GM20000 (cell line): ENCODE results near the gene PLA2G6.

Experiments used
- DNase-seq: peaks from one replicate; pipeline ENCODE4 v3.0.0; 2012; ENCODE audit warnings: low spot score
- TF ChIP-seq, protein P1 (sequence below): IDR thresholded peaks from 2 replicates; pipeline ENCODE4 v1.5.1; 2012; ENCODE audit warnings: mild to moderate bottlenecking, control low read depth; ENCODE audit errors: extremely low read depth, missing control alignments

The PLA2G6 gene

DNA sequence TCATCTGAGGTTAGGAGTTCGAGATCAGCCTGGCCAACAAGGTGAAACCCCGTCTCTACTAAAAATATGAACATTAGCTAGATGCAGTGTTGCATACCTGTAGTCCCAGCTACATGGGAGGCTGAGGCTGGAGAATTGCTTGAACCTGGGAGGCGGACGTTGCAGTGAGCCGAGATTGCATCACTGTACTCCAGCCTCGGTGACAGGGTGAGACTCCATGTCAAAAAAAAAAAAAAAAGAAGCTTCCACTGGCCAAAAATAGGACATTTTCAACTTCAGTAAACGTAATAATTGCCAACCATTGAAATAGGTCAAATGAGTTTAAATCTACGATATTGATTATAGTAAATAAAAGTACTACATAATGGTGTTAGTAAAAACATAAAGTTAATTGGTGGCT lies 78.0 kb downstream of the PLA2G6 start:
- TF ChIP-seq, protein P1, sequence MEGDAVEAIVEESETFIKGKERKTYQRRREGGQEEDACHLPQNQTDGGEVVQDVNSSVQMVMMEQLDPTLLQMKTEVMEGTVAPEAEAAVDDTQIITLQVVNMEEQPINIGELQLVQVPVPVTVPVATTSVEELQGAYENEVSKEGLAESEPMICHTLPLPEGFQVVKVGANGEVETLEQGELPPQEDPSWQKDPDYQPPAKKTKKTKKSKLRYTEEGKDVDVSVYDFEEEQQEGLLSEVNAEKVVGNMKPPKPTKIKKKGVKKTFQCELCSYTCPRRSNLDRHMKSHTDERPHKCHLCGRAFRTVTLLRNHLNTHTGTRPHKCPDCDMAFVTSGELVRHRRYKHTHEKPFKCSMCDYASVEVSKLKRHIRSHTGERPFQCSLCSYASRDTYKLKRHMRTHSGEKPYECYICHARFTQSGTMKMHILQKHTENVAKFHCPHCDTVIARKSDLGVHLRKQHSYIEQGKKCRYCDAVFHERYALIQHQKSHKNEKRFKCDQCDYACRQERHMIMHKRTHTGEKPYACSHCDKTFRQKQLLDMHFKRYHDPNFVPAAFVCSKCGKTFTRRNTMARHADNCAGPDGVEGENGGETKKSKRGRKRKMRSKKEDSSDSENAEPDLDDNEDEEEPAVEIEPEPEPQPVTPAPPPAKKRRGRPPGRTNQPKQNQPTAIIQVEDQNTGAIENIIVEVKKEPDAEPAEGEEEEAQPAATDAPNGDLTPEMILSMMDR: no peak
- no peak for DNase-seq

- no peak for DNase-seq
- TF ChIP-seq, protein P1: no peak
These were observed 83.0 kb downstream of the PLA2G6 start for GRCh38 chr22:38098410-38099249.

- no peak for DNase-seq
These were observed 83.8 kb downstream of the PLA2G6 start for GRCh38 chr22:38097557-38098409.

GRCh38 chr22:38097058-38097457 lies 84.6 kb downstream of the PLA2G6 start:
- DNase-seq: no peak

More at GRCh38 chr22:38097557-38098409, 83.8 kb downstream of the PLA2G6 start:
- TF ChIP-seq, protein P1: no peak

DNA sequence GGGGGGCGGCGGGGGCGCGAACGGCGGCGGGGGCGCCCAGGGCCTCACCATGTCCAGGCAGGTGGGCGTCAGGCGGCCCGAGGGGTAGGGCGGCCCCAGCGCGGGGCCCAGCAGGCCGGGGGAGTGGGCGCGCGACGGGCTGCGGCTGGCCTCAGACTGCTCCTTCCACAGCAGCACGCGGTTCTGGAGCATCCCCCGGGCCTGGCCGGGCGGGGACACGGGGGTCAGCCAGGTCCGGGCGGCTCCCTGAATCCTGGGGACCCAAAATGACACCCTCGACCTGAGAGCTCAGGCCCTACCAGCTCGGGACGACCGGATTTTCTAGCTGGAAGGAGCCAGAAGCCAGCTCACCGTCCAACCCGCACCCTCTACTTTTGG lies 92.2 kb downstream of the PLA2G6 start:
- TF ChIP-seq, protein P1: no peak
- DNase-seq: no peak

More at GRCh38 chr22:38097058-38097457, 84.6 kb downstream of the PLA2G6 start:
- TF ChIP-seq, protein P1: no peak

GRCh38 chr22:38088629-38089473 lies 92.8 kb downstream of the PLA2G6 start:
- DNase-seq: no peak
- TF ChIP-seq, protein P1: no peak
